Colonic mucosa (tissue), 4 donors: Measurements from ENCODE around the gene LHFPL2. TPM values are rescaled to one million over a fixed set of nuclear protein-coding genes. Genes with fewer than 3 reads are reported as not detected.
"Not testable (repeated sequence)": the region's sequence is repeated elsewhere in the genome, so short reads cannot be mapped to it uniquely, and the experiment has no call there.

Experiments
- DNase-seq: peaks from one replicate; pipeline ENCODE4 v3.0.0-alpha.2; 2020
- H3K27ac ChIP-seq: fragments of 200-600 bp; one replicate; pipeline ENCODE4 v1.8.0; 2021
- H3K27me3 ChIP-seq: fragments of 200-600 bp; one replicate; pipeline ENCODE4 v1.8.0; 2021
- H3K36me3 ChIP-seq: fragments of 200-600 bp; one replicate; pipeline ENCODE4 v1.8.0; 2021
- H3K4me1 ChIP-seq: fragments of 200-600 bp; one replicate; pipeline ENCODE4 v1.8.0; 2021; ENCODE audit warnings: mild to moderate bottlenecking
- H3K4me3 ChIP-seq: fragments of 200-600 bp; one replicate; pipeline ENCODE4 v1.8.0; 2021
- H3K9ac ChIP-seq, 2 donors: one replicate each; pipeline ENCODE4 v1.7.0; 2013; ENCODE audit warnings: control low read depth in 2 of 2, low read depth in 2 of 2, low read length in 2 of 2
- H3K9me3 ChIP-seq: fragments of 200-600 bp; one replicate; pipeline ENCODE4 v1.8.0; 2021
- intact Hi-C: fragments of 100-400 bp; cut with DNase I; formaldehyde crosslinking; loops from one replicate; pipeline ENCODE4 v1.14.1; 2022
- total RNA-seq, 2 donors: library from RNA; stranded (reverse); fragmentation: NEBNext Ultra II Directional in 1 of 2; extraction: Animal tissue kit (Norgen Biotek cat#: 25700) in 1 of 2; gene quantifications; one replicate each; pipeline ENCODE4 v1.2.1, GENCODE V29; 2021
- TF ChIP-seq, protein P1 (sequence below): fragments of 200-600 bp; IDR thresholded peaks from one replicate; pipeline ENCODE4 v1.8.0; 2022; ENCODE audit warnings: antibody characterized with exemption, mild to moderate bottlenecking
- donor health status: healthy.
- donor health status: DM: no; HTN: no; CAD: no.
- donor health status: DM: no; HTN: no; CAD: no.

Gene LHFPL2
- total RNA-seq, 2 donors from 2014 or later: 35.5 to 39.2 TPM

DNA sequence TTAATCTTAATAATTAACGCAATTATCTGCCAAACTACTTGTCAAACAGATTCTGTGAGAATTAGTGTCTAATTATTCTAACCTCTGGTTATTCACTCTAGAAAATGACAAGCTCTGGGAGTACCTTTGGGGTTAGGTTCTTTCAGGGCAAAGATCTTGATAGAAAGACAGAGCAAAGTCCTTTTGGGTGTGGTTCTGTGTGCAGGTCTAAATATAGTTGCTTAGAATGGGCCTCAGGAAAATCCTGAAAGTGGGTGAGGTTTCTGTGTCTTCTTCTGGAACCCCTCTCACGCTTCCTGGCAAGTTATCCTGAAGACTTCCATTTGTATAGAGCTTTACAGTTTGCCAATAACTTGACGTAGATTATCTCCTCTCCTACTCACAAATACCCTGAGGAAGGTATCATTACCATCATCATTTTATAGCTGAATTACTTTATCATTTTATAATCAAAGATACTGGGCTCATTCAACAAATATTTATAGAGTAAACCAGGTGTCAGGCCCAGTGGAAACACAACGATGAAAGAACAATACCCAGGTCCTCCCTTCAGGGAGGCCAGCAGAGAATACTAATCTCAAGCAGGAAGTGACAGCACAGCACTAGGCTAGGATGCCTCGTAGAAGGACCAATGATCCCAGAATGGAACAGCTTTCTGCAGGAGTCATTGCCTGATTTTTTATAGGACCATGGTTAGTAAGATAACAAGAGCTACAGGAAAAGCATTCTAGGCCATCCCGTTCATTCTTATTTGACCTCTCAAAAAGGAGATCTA lies 27.6 kb upstream of the LHFPL2 start:
- Histone ChIP-seq H3K4me3 (no peak overlapping the region), H3K27me3 (no peaks in the 10 kb centered on the region), H3K36me3 (no peaks in the 10 kb centered on the region), H3K9ac (peak overlapping the region in 1 of 2 donors; percentile 55), H3K4me1 (peaks cover 7% of the 10 kb centered on the region), H3K27ac (peak overlapping the region; percentile 73), H3K9me3 (no peaks in the 10 kb centered on the region)
- DNase-seq: peak; percentile 58
- TF ChIP-seq, protein P1, sequence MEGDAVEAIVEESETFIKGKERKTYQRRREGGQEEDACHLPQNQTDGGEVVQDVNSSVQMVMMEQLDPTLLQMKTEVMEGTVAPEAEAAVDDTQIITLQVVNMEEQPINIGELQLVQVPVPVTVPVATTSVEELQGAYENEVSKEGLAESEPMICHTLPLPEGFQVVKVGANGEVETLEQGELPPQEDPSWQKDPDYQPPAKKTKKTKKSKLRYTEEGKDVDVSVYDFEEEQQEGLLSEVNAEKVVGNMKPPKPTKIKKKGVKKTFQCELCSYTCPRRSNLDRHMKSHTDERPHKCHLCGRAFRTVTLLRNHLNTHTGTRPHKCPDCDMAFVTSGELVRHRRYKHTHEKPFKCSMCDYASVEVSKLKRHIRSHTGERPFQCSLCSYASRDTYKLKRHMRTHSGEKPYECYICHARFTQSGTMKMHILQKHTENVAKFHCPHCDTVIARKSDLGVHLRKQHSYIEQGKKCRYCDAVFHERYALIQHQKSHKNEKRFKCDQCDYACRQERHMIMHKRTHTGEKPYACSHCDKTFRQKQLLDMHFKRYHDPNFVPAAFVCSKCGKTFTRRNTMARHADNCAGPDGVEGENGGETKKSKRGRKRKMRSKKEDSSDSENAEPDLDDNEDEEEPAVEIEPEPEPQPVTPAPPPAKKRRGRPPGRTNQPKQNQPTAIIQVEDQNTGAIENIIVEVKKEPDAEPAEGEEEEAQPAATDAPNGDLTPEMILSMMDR: no peak
- intact Hi-C loops: no loop called here

DNA sequence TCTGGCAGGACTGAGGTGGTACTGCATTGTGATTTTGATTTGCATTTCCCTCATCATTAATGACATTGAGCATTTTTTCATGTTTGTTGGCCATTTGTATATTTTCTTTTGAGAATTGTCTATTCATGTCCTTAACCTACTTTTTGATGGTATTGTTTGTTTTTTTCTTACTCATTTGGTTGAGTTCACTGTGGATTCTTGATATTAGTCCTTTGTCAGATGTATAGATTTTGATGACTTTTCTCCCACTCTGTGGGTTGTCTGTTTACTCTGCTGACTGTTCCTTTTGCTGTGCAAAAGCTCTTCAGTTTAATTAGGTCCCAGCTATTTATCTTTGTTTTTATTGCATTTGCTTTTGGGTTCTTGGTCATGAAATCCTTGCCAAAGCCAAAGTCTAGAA lies 25.3 kb upstream of the LHFPL2 start:
- DNase-seq, intact Hi-C loops, H3K9ac ChIP-seq, H3K36me3 ChIP-seq, H3K27ac ChIP-seq, H3K27me3 ChIP-seq, H3K9me3 ChIP-seq, H3K4me3 ChIP-seq, H3K4me1 ChIP-seq: not testable (repeated sequence)

DNA sequence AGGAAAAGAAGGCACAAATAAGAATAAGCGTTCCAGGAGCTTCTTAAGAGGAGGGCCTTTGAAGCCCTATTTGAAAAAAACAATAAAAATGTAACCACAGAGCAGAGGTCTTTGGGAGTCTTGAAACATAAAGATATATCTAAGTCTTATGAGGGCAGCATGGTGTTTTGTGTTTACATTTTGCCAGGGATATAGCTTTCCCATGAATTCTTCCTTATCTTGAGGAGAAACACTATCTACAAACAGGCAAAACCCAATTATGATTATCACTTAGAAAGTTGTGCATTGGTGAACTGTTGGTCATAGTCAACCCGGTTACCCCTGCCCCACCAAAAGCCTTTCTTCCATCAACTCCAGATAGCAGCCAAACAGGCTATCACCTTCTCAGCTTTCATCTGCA lies 23.6 kb upstream of the LHFPL2 start:
- no peak overlapping the region for H3K27ac ChIP-seq
- H3K4me3 ChIP-seq: no peak overlapping the region
- no peak for DNase-seq
- H3K4me1 ChIP-seq: peaks cover 6% of the 10 kb centered on the region
- H3K36me3 ChIP-seq: no peaks in the 10 kb centered on the region
- TF ChIP-seq, protein P1: no peak
- H3K9me3 ChIP-seq: no peaks in the 10 kb centered on the region
- H3K27me3 ChIP-seq: no peaks in the 10 kb centered on the region
- H3K9ac ChIP-seq: no peak overlapping the region
- intact Hi-C loops: no loop called here

DNA sequence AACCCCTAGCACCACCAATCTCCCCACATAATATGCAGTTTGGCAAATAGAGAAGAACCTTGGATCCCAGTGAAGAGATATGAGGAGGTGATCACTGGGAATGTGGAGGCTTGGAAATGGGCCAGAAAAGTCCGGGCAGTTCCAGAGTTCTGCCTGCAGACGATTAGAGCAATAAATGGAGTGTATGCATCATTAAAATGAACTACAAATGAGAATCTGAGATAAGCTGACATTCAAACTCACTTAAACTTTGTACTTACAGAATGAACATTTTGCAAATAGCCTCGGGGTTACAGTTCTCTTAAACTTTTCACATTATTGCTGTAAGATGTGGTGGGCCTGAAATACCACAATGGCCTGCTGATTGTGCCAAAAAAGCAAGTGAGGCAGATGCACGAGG lies 23.0 kb upstream of the LHFPL2 start:
- DNase-seq: peak; percentile 74

DNA sequence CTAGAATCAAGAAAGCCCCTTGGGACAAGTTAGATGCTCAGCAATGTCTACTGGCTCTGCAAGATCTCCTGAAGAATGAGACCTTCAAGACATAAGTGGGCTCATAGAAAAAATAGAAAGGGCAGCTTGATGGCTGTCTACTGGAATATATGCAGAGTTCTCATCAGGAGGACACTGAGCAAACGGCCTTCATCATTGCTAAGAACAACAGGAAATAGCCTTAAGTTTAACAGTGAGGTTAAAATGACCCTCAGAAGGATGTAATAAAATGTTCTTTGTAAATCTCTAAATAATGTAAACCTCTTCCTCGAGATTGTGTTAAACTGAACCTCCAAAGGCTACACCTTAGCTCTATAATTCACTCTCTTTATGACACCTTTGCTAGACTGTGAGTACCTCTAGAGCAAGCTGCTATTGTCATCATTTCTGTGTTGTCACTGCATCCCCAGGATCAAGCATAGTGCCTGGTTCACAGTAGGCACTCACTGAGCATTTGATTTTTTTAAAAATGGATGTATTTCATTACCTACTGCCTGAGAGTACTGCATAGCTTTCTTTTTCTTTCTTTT lies 22.2 kb upstream of the LHFPL2 start:
- no peaks in the 10 kb centered on the region for H3K36me3 ChIP-seq
- TF ChIP-seq, protein P1: no peak
- H3K27ac ChIP-seq: peak overlapping the region; percentile 53
- no peaks in the 10 kb centered on the region for H3K9me3 ChIP-seq
- H3K4me1 ChIP-seq: no peaks in the 10 kb centered on the region
- H3K9ac ChIP-seq: no peak overlapping the region
- no peak for DNase-seq
- no peak overlapping the region for H3K4me3 ChIP-seq
- intact Hi-C loops: no loop called here
- no peaks in the 10 kb centered on the region for H3K27me3 ChIP-seq

More for the DNA sequence above, 23.0 kb upstream of the LHFPL2 start:
- Histone ChIP-seq H3K4me1 (peaks cover under 1% of the 10 kb centered on the region), H3K27me3 (no peaks in the 10 kb centered on the region), H3K36me3 (no peaks in the 10 kb centered on the region), H3K9ac (no peak overlapping the region), H3K27ac (peak overlapping the region; percentile 53), H3K4me3 (no peak overlapping the region), H3K9me3 (no peaks in the 10 kb centered on the region)
- intact Hi-C loops: no loop called here
- TF ChIP-seq, protein P1: no peak

DNA sequence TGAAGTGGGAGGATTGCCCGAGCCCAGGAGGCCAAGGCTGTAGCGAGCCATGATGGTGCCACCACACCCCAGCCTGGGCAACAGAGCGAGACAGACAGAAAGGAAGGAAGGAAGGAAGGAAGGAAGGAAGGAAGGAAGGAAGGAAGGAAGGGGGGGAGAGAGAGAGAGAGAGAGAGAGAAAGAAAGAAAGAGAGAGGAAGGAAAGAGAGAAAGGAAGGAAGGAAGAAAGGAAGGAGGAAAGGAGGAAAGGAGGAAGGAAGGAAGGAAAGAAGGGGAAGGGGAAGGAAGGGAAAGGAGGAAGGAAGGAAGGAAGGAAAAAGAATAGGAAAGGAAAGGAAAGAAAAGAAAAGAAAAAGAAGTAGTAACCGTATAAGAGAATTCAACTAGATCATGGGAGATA lies 20.8 kb upstream of the LHFPL2 start:
- H3K9me3 ChIP-seq: no peaks in the 10 kb centered on the region
- no peaks in the 10 kb centered on the region for H3K36me3 ChIP-seq
- H3K4me3 ChIP-seq: no peak overlapping the region
- no peak overlapping the region for H3K27ac ChIP-seq
- no peak for DNase-seq
- H3K9ac ChIP-seq: no peak overlapping the region
- TF ChIP-seq, protein P1: no peak
- intact Hi-C loops: no loop called here
- H3K27me3 ChIP-seq: no peaks in the 10 kb centered on the region
- no peaks in the 10 kb centered on the region for H3K4me1 ChIP-seq
